GM06990 (cell line): ENCODE measurements around the gene CAMTA1.
A peak's percentile ranks its signal among the peaks of the same experiment; 100 is the strongest.

Source experiments
- DNase-seq: peaks from one replicate; pipeline ENCODE4 v3.0.0-alpha.2; 2011; ENCODE audit not compliant: insufficient read length; ENCODE audit errors: extremely low read depth
- H3K27me3 ChIP-seq: replicated peaks from 2 replicates; pipeline ENCODE4 v1.6.0; 2011; ENCODE audit warnings: low read length; ENCODE audit not compliant: control insufficient read depth, insufficient read depth
- H3K36me3 ChIP-seq: 2 replicates; pipeline ENCODE4 v1.5.1; 2011; ENCODE audit warnings: low read length; ENCODE audit not compliant: control insufficient read depth, insufficient read depth
- H3K4me3 ChIP-seq: replicated peaks from 2 replicates; pipeline ENCODE4 v1.5.1; 2011; ENCODE audit warnings: low read depth, mild to moderate bottlenecking, control low read depth, low read length
- CTCF ChIP-seq: IDR thresholded peaks from 2 replicates; pipeline ENCODE4 v1.5.1; 2011; ENCODE audit warnings: low read length, control low read depth, mild to moderate bottlenecking, inconsistent platforms; ENCODE audit not compliant: insufficient read depth, poor library complexity, severe bottlenecking

Gene CAMTA1

GRCh38 chr1:6962996-6963911 is 178.0 kb downstream of the CAMTA1 start:
- H3K4me3 ChIP-seq, result no peak overlapping the region
- DNase-seq, result peak; percentile 25
- TF ChIP-seq CTCF, result peak; percentile 13

GRCh38 chr1:6963912-6964307 is 178.7 kb downstream of the CAMTA1 start:
- TF ChIP-seq CTCF, result no peak

More at GRCh38 chr1:6962996-6963911, 178.0 kb downstream of the CAMTA1 start:
- H3K36me3 ChIP-seq, result no peaks in the 10 kb centered on the region
- H3K27me3 ChIP-seq, result peaks cover 6% of the 10 kb centered on the region; the same call in 1 of the 2 replicates

GRCh38 chr1:6965083-6965934 is 180.1 kb downstream of the CAMTA1 start:
- DNase-seq, result no peak
- Histone ChIP-seq H3K36me3 (no peaks in the 10 kb centered on the region), H3K27me3 (peaks cover 8% of the 10 kb centered on the region), H3K4me3 (no peak overlapping the region)
- TF ChIP-seq CTCF, result no peak

More at GRCh38 chr1:6963912-6964307, 178.7 kb downstream of the CAMTA1 start:
- Histone ChIP-seq H3K4me3 (no peak overlapping the region), H3K27me3 (peaks cover 8% of the 10 kb centered on the region), H3K36me3 (no peaks in the 10 kb centered on the region)
- DNase-seq, result no peak

GRCh38 chr1:6965935-6966241 is 180.6 kb downstream of the CAMTA1 start:
- DNase-seq, result no peak
- H3K36me3 ChIP-seq, result no peaks in the 10 kb centered on the region
- no peak overlapping the region for H3K4me3 ChIP-seq
- peaks cover 7% of the 10 kb centered on the region for H3K27me3 ChIP-seq
- TF ChIP-seq CTCF, result no peak

- Histone ChIP-seq H3K36me3 (no peaks in the 10 kb centered on the region), H3K4me3 (no peak overlapping the region), H3K27me3 (peaks cover 7% of the 10 kb centered on the region)
- no peak for DNase-seq
- no peak for TF ChIP-seq CTCF
Measured at GRCh38 chr1:6966326-6966725, 181.1 kb downstream of the CAMTA1 start.
